Osteocyte (in vitro differentiated cells): ENCODE measurements around the gene COL9A3. TPM values are rescaled to one million over a fixed set of nuclear protein-coding genes. Genes with fewer than 3 reads are reported as not detected.

ENCODE experiments used
- DNase-seq: peaks from one replicate; pipeline ENCODE4 v3.0.0; 2021; ENCODE audit warnings: mixed read lengths; ENCODE audit not compliant: unreplicated experiment; ENCODE audit errors: extremely low spot score
- H3K27ac Mint-ChIP-seq: one replicate; pipeline ENCODE4 v1.8.0; 2021; ENCODE audit warnings: mild to moderate bottlenecking, mixed read lengths; ENCODE audit not compliant: unreplicated experiment
- H3K27me3 Mint-ChIP-seq: one replicate; pipeline ENCODE4 v1.8.0; 2021; ENCODE audit warnings: mixed read lengths; ENCODE audit not compliant: unreplicated experiment
- H3K36me3 Mint-ChIP-seq: one replicate; pipeline ENCODE4 v1.8.0; 2021; ENCODE audit warnings: mixed read lengths; ENCODE audit not compliant: unreplicated experiment
- H3K4me1 Mint-ChIP-seq: one replicate; pipeline ENCODE4 v1.8.0; 2021; ENCODE audit warnings: mixed read lengths; ENCODE audit not compliant: unreplicated experiment
- H3K4me3 Mint-ChIP-seq: one replicate; pipeline ENCODE4 v1.8.0; 2021; ENCODE audit warnings: mild to moderate bottlenecking, moderate library complexity, mixed read lengths; ENCODE audit not compliant: unreplicated experiment
- H3K9me3 Mint-ChIP-seq: one replicate; pipeline ENCODE4 v1.8.0; 2021; ENCODE audit warnings: mixed read lengths; ENCODE audit not compliant: unreplicated experiment
- CTCF ChIP-seq: fragments of 200-600 bp; sonication (generic); IDR thresholded peaks from 2 replicates; pipeline ENCODE4 v1.5.0; 2021; ENCODE audit warnings: antibody characterized with exemption, mild to moderate bottlenecking, moderate library complexity
- total RNA-seq: library from RNA; stranded (reverse); gene quantifications from 2 replicates; pipeline ENCODE4 v1.2.1, GENCODE V29; 2021

COL9A3 gene
- total RNA-seq, 1 donor from 2014 or later, result 1.7 TPM

GRCh38 chr20:62824476-62825332 lies 7.9 kb downstream of the COL9A3 start:
- Mint-ChIP-seq H3K36me3 (no peaks in the 10 kb centered on the region), H3K27ac (no peak overlapping the region), H3K27me3 (no peaks in the 10 kb centered on the region), H3K9me3 (no peaks in the 10 kb centered on the region), H3K4me1 (peaks cover 11% of the 10 kb centered on the region), H3K4me3 (peak overlapping the region; percentile 44)
- TF ChIP-seq CTCF, result no peak
- DNase-seq, result no peak

GRCh38 chr20:62825333-62825985 lies 8.6 kb downstream of the COL9A3 start:
- Mint-ChIP-seq H3K4me1 (peaks cover 5% of the 10 kb centered on the region), H3K27ac (no peak overlapping the region), H3K36me3 (no peaks in the 10 kb centered on the region), H3K4me3 (no peak overlapping the region), H3K27me3 (no peaks in the 10 kb centered on the region), H3K9me3 (no peaks in the 10 kb centered on the region)
- TF ChIP-seq CTCF, result no peak
- DNase-seq, result no peak

- peaks cover 7% of the 10 kb centered on the region for H3K4me1 Mint-ChIP-seq
- H3K27ac Mint-ChIP-seq, result no peak overlapping the region
- H3K4me3 Mint-ChIP-seq, result no peak overlapping the region
- H3K27me3 Mint-ChIP-seq, result no peaks in the 10 kb centered on the region
- no peaks in the 10 kb centered on the region for H3K9me3 Mint-ChIP-seq
- no peak for DNase-seq
- no peak for TF ChIP-seq CTCF
- H3K36me3 Mint-ChIP-seq, result no peaks in the 10 kb centered on the region
Observed at GRCh38 chr20:62825986-62826645, 9.3 kb downstream of the COL9A3 start.

GRCh38 chr20:62826646-62827310 lies 9.9 kb downstream of the COL9A3 start:
- Mint-ChIP-seq H3K4me1 (peaks cover 13% of the 10 kb centered on the region), H3K9me3 (no peaks in the 10 kb centered on the region), H3K36me3 (no peaks in the 10 kb centered on the region), H3K27ac (no peak overlapping the region), H3K27me3 (no peaks in the 10 kb centered on the region), H3K4me3 (no peak overlapping the region)
- no peak for TF ChIP-seq CTCF
- DNase-seq, result no peak
